HCT116 (cell line): Measurements from ENCODE around the gene MYLK. TPM values are rescaled to one million over a fixed set of nuclear protein-coding genes. Genes with fewer than 3 reads are reported as not detected.

Source experiments
- ATAC-seq: fragments of 200-7000 bp; cut with Tn5 transposase; 2 replicates; pipeline ENCODE4 v1.9.1; 2020; ENCODE audit warnings: mild to moderate bottlenecking, moderate library complexity
- BruUV-seq: library from RNA; stranded (reverse); fragments of 400-500 nt; replicated peaks from 2 replicates; lab custom pipeline; 2021; lab: Mats Ljungman, UMichigan
- CTCF ChIA-PET: fragments of 300-600 bp; sonication (Branson Sonifier 250); formaldehyde crosslinking; loops from one replicate; lab custom pipeline; 2021; ENCODE audit warnings: antibody characterized with exemption; lab: Charles Lee
- POLR2A ChIA-PET: fragments of 300-600, 350-600 bp; sonication (Branson Sonifier 250); formaldehyde crosslinking; loops from one replicate; lab custom pipeline; 2021; ENCODE audit warnings: antibody characterized with exemption; lab: Charles Lee
- RAD21 ChIA-PET, 2 experiments: fragments of 300-600 bp; sonication (Branson Sonifier 250); formaldehyde crosslinking; loops; one replicate each; lab custom pipeline; 2023; ENCODE audit warnings: low total read pairs in 2 of 2; ENCODE audit not compliant: uncharacterized antibody in 2 of 2, unreplicated experiment in 2 of 2, low non-redundant PET in 1 of 2; lab: Charles Lee
- DNase-seq: peaks from one replicate; pipeline ENCODE4 v3.0.0-alpha.2; 2010; ENCODE audit warnings: low read depth, low spot score
- H2AFZ ChIP-seq: fragments of 200-600 bp; shearing (Covaris generic), sonication (generic); 2 replicates; pipeline ENCODE4 v1.6.1; 2017; ENCODE audit warnings: low read depth, mixed run types, mixed read lengths, antibody characterized with exemption, low read length; ENCODE audit not compliant: poor library complexity, severe bottlenecking
- H3K27ac ChIP-seq: 2 replicates; pipeline ENCODE4 v1.5.1; 2012; ENCODE audit warnings: low read depth, low read length
- H3K27me3 ChIP-seq: fragments of 200-600 bp; sonication (generic); 2 replicates; pipeline ENCODE4 v1.6.1; 2016; ENCODE audit warnings: mixed run types, low read length, mixed read lengths; ENCODE audit not compliant: insufficient read depth
- H3K36me3 ChIP-seq, 2 experiments: fragments of 200-500 bp in 1 of 2; fragments of 200-600 bp in 1 of 2; sonication (Bioruptor generic) in 1 of 2; sonication (generic) in 1 of 2; 2 replicates each; pipeline versions ENCODE4 v1.5.1 to v1.6.1; 2014 to 2016; ENCODE audit warnings: low read length in 2 of 2, inconsistent platforms in 1 of 2, mixed read lengths in 1 of 2, mixed run types in 1 of 2; ENCODE audit not compliant: insufficient read depth in 2 of 2, control insufficient read depth in 1 of 2
- H3K4me1 ChIP-seq, 2 experiments: fragments of 200-600 bp in 1 of 2; sonication (generic) in 1 of 2; 2 replicates each; pipeline versions ENCODE4 v1.5.1 to v1.6.1; 2012 to 2017; ENCODE audit warnings: low read length in 2 of 2, inconsistent platforms in 1 of 2, mild to moderate bottlenecking in 1 of 2, mixed read lengths in 1 of 2, mixed run types in 1 of 2, moderate library complexity in 1 of 2; ENCODE audit not compliant: insufficient read depth in 2 of 2, control insufficient read depth in 1 of 2
- H3K4me2 ChIP-seq: fragments of 200-600 bp; sonication (generic); 2 replicates; pipeline ENCODE4 v1.6.1; 2017; ENCODE audit warnings: mixed run types, low read length, mixed read lengths
- H3K4me3 ChIP-seq, 2 experiments: fragments of 200-600 bp in 1 of 2; sonication (generic) in 1 of 2; replicated peaks in 1 of 2; 2 replicates each; pipeline ENCODE4 v1.5.1; 2011 to 2016; ENCODE audit warnings: low read length in 2 of 2, control low read depth in 1 of 2, low read depth in 1 of 2, mild to moderate bottlenecking in 1 of 2, mixed read lengths in 1 of 2, mixed run types in 1 of 2
- H3K79me2 ChIP-seq: fragments of 200-600 bp; sonication (generic); 2 replicates; pipeline ENCODE4 v1.6.1; 2017; ENCODE audit warnings: mild to moderate bottlenecking, mixed run types, low read length, moderate library complexity, mixed read lengths; ENCODE audit not compliant: insufficient read depth
- H3K9ac ChIP-seq: fragments of 200-600 bp; sonication (generic); 2 replicates; pipeline ENCODE4 v1.6.1; 2016; ENCODE audit warnings: low read length, mixed read lengths
- H3K9me2 ChIP-seq: fragments of 200-600 bp; sonication (generic), shearing (Covaris generic); 2 replicates; pipeline ENCODE4 v1.6.1; 2017; ENCODE audit warnings: mixed run types, mild to moderate bottlenecking, moderate library complexity; ENCODE audit not compliant: insufficient read depth
- H3K9me3 ChIP-seq, 2 experiments: fragments of 200-500 bp in 1 of 2; fragments of 200-600 bp in 1 of 2; sonication (Bioruptor generic) in 1 of 2; sonication (generic) in 1 of 2; 2 replicates each; pipeline ENCODE4 v1.6.1; 2014 to 2017; ENCODE audit warnings: low read length in 2 of 2, mixed read lengths in 2 of 2, inconsistent platforms in 1 of 2, low read depth in 1 of 2, mild to moderate bottlenecking in 1 of 2, mixed run types in 1 of 2, moderate library complexity in 1 of 2; ENCODE audit not compliant: control insufficient read depth in 1 of 2, insufficient read depth in 1 of 2
- H4K20me1 ChIP-seq: fragments of 200-600 bp; sonication (generic), shearing (Covaris generic); 2 replicates; pipeline ENCODE4 v1.6.1; 2017; ENCODE audit warnings: mixed run types, mild to moderate bottlenecking, moderate library complexity; ENCODE audit not compliant: insufficient read depth
- CEBPB ChIP-seq: IDR thresholded peaks from 2 replicates; pipeline ENCODE4 v1.6.1; 2012; ENCODE audit warnings: low read depth
- ELF1 ChIP-seq: IDR thresholded peaks from 2 replicates; pipeline ENCODE4 v1.6.1; 2012; ENCODE audit warnings: low read depth, borderline replicate concordance
- EZH2 ChIP-seq: fragments of 200-600 bp; sonication (generic); IDR thresholded peaks from 2 replicates; pipeline ENCODE4 v1.6.1; 2017; ENCODE audit warnings: antibody characterized with exemption, mixed run types
- JUND ChIP-seq: IDR thresholded peaks from 2 replicates; pipeline ENCODE4 v1.6.1; 2012
- REST ChIP-seq: IDR thresholded peaks from 2 replicates; pipeline ENCODE4 v1.6.1; 2012; ENCODE audit warnings: low read depth
- TCF7L2 ChIP-seq: IDR thresholded peaks from 2 replicates; pipeline ENCODE4 v1.7.0; 2011; ENCODE audit warnings: borderline replicate concordance, inconsistent platforms; ENCODE audit not compliant: insufficient read depth, insufficient read length; ENCODE audit errors: extremely low read depth
- ZNF274 ChIP-seq: fragments of 200-500 bp; sonication (Bioruptor generic); IDR thresholded peaks from 2 replicates; pipeline ENCODE4 v1.6.1; 2014; ENCODE audit warnings: mild to moderate bottlenecking, low read depth, low read length, inconsistent platforms
- intact Hi-C: fragments of 100-400 bp; cut with micrococcal nuclease; formaldehyde crosslinking; loops from 2 replicates; pipeline ENCODE4 v1.10.0; 2022
- total RNA-seq: library from RNA; stranded (reverse); gene quantifications from one replicate; pipeline ENCODE4 v1.2.1, GENCODE V29; 2021; ENCODE audit not compliant: unreplicated experiment

Gene MYLK
- total RNA-seq, 1 experiment from 2014 or later: 3.8 TPM

- no peak overlapping the region for H3K9ac ChIP-seq
- H2AFZ ChIP-seq: no peak overlapping the region
- no peak for DNase-seq
- no peaks in the 10 kb centered on the region for H3K27me3 ChIP-seq
- no peak overlapping the region for H3K4me3 ChIP-seq
- H3K4me1 ChIP-seq: 0 out of 4 replicates have a peak, but pooled peaks cover 0 to 3% of the 10 kb centered on the region in 2 experiments
- CTCF ChIA-PET: no interaction called here
- TF ChIP-seq REST: no peak
- TF ChIP-seq ELF1: no peak
- TF ChIP-seq, all 23 proteins: peak for 0
- ChIA-PET RAD21 (no interaction called here), POLR2A (no interaction called here)
- Histone ChIP-seq H4K20me1 (no peaks in the 10 kb centered on the region), H3K79me2 (no peaks in the 10 kb centered on the region), H3K36me3 (no peaks in the 10 kb centered on the region), H3K27ac (no peak overlapping the region), H3K4me2 (no peak overlapping the region), H3K9me3 (no peaks in the 10 kb centered on the region), H3K9me2 (no peaks in the 10 kb centered on the region)
- intact Hi-C loops: no loop called here
- no TSS peak for BruUV-seq
- no peak for ATAC-seq
These were observed 257.3 kb downstream of the MYLK start for GRCh38 chr3:123626881-123627280.

- no peaks in the 10 kb centered on the region for H3K27me3 ChIP-seq
- ChIA-PET RAD21 (no interaction called here), CTCF (interaction anchor here (1.9 kb wide), 1 partner anchor 18 kb away, joined by 7 read pairs; no protein-coding TSS in a partner anchor), POLR2A (no interaction called here)
- no peaks in the 10 kb centered on the region for H3K79me2 ChIP-seq
- 0 out of 4 replicates have a peak, but pooled peaks cover 0 to 3% of the 10 kb centered on the region in 2 experiments for H3K4me1 ChIP-seq
- no peaks in the 10 kb centered on the region for H4K20me1 ChIP-seq
- intact Hi-C loops: no loop called here
- no peaks in the 10 kb centered on the region for H3K9me2 ChIP-seq
- no peaks in the 10 kb centered on the region for H3K36me3 ChIP-seq
- TF ChIP-seq CEBPB: no peak
- TF ChIP-seq EZH2: no peak
- TF ChIP-seq REST: no peak
- TF ChIP-seq TCF7L2: no peak
- no peak for TF ChIP-seq ZNF274
- TF ChIP-seq JUND: no peak
- no peak overlapping the region for H3K4me2 ChIP-seq
- no peak overlapping the region for H3K27ac ChIP-seq
- ATAC-seq (no peak), DNase-seq (no peak)
- no peaks in the 10 kb centered on the region for H3K9me3 ChIP-seq
- no peak overlapping the region for H3K4me3 ChIP-seq
- BruUV-seq: no TSS peak
- H3K9ac ChIP-seq: no peak overlapping the region
- H2AFZ ChIP-seq: no peak overlapping the region
These were observed 259.8 kb downstream of the MYLK start for GRCh38 chr3:123624302-123624701.
